ENCODE measurements around the gene MTERF4. TPM values are rescaled to one million over a fixed set of nuclear protein-coding genes. Genes with fewer than 3 reads are reported as not detected.

Gene MTERF4
- total and polyA plus RNA-seq, 7 donors, result 27.3 to 48.0 (median 32.8) TPM

DNA sequence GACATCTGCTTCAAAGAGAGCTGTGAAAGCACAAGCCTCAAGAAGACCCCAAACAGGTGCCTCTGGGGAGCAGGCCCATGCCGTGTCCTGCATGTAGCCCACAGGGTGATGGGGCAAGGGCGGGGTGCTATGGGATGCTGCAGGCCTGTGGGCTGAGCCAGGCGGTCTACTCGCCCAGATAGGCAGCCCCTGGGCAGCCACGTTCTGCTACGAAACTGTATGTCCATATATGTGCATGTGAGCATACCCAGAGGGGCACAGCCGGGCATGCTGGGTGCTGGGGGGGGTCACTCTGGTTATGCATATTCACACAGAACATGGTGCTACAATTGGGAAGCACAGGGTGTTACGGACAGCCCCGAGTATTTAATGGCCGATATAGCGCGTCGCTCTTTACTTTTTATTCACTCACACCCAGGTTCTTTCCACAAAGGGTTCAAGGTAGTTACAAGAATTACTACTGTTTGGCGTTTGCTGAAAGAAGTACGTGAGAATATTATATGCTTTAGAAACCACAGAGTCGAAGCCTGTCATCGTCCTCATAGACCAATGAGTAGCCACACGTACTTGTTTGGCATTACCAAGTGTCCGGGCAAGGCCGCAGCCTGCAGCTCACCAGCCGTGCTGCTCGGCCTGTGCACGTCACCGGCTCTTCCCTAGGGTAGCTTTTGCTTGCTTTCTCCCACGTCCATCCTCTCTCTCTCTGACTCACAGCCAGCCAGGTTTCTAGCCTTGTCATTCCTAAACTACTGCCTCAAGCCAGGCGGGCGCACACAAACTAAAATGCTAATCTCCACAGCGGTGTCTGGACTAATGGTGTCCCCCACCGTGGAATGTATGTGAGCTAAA lies 14.4 kb downstream of the MTERF4 start:
- Histone ChIP-seq H3K27ac (no peak overlapping the region), H3K4me1 (peaks cover 7% of the 10 kb centered on the region), H3K36me3 (ENCODE audit: insufficient read depth in 1 of 2, low read depth in 1 of 2) (peaks cover 18 to 82% of the 10 kb centered on the region in 2 donors), H3K27me3 (ENCODE audit: insufficient read depth in 3 of 3, low read length in 2 of 3) (no peaks in the 10 kb centered on the region), H3K4me3 (no peak overlapping the region), H3K9me3 (no peaks in the 10 kb centered on the region)
- ATAC-seq (no peak), DNase-seq (peak in 1 of 2 donors; percentile 46)
- no peak for TF ChIP-seq CTCF (IDR thresholded peaks at IDR 0.05)
- WGBS, 3 donors, result 92 to 94% (median 92%) methylated on average over 29 of the region's 29 CpGs
- intact Hi-C loops (cut with DNase I), result loop anchor here in 1 of 2 donors (10.0 kb wide), 1 partner anchor 233 kb away; no protein-coding TSS in a partner anchor

DNA sequence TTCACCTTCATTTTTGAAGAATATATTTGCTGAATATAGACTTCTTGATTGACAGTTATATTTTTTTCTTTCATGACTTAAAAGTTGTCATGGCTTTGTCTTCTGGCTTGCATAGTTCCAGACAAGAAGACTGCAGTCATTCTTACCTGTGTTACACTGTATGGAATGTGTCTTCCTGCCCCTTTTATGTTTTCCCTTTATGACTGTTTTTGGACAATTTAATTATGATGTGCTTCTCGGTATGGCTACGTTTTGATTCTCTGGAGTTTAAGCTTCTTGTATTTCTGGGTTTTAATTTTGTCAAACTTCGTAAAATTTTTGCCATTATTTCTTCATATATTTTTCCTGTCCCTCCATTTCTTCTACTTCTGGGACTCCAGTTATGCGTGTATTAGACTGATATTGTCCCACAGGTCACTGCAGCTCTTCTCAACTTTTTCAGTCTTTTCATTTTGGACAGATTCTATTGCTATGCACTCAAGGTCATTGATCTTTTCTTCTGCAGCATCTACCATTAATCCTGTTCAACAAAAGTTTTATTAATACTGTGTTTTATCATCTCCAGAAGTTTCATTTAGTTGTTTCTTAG lies 17.1 kb downstream of the MTERF4 start:
- no peaks in the 10 kb centered on the region for H3K9me3 ChIP-seq
- ATAC-seq (no peak), DNase-seq (no peak)
- no peaks in the 10 kb centered on the region for H3K27me3 ChIP-seq (ENCODE audit: insufficient read depth in 3 of 3, low read length in 2 of 3)
- H3K4me3 ChIP-seq, result no peak overlapping the region
- no peak overlapping the region for H3K27ac ChIP-seq
- no peaks in the 10 kb centered on the region for H3K4me1 ChIP-seq
- intact Hi-C loops (cut with DNase I), result loop anchor here in 1 of 2 donors (5.0 to 10.0 kb wide), 2 partner anchors 147 to 230 kb away; no protein-coding TSS in a partner anchor
- peaks cover 18 to 61% of the 10 kb centered on the region in 2 donors for H3K36me3 ChIP-seq (ENCODE audit: insufficient read depth in 1 of 2, low read depth in 1 of 2)
- 89 to 95% (median 95%) methylated on average over 4 of the region's 4 CpGs for WGBS, 3 donors
- no peak for TF ChIP-seq CTCF (IDR thresholded peaks at IDR 0.05)

GRCh38 chr2:241083091-241083415 lies 19.0 kb downstream of the MTERF4 start:
- no peak for TF ChIP-seq CTCF (IDR thresholded peaks at IDR 0.05)
- Histone ChIP-seq H3K36me3 (ENCODE audit: insufficient read depth in 1 of 2, low read depth in 1 of 2) (peaks cover 6 to 42% of the 10 kb centered on the region in 2 donors), H3K27ac (no peak overlapping the region), H3K27me3 (ENCODE audit: insufficient read depth in 3 of 3, low read length in 2 of 3) (no peaks in the 10 kb centered on the region), H3K4me3 (no peak overlapping the region), H3K4me1 (no peaks in the 10 kb centered on the region), H3K9me3 (no peaks in the 10 kb centered on the region)
- peak in 3 of 4 donors; percentile 1 to 5 (median 1) for ATAC-seq
- intact Hi-C loops (cut with DNase I), result loop anchor here in 1 of 2 donors (5.0 to 10.0 kb wide), 2 partner anchors 149 to 228 kb away; no protein-coding TSS in a partner anchor
- no peak for DNase-seq
- WGBS, 3 donors, result 61 to 88% (median 69%) methylated on average over 5 of the region's 5 CpGs

GRCh38 chr2:241082341-241083090 lies 19.6 kb downstream of the MTERF4 start:
- ATAC-seq, result peak in 2 of 4 donors; percentile 1
- H3K4me1 ChIP-seq, result no peaks in the 10 kb centered on the region
- no peak for DNase-seq
- TF ChIP-seq CTCF (IDR thresholded peaks at IDR 0.05), result no peak
- H3K36me3 ChIP-seq (ENCODE audit: insufficient read depth in 1 of 2, low read depth in 1 of 2), result peaks cover 6 to 37% of the 10 kb centered on the region in 2 donors
- H3K27me3 ChIP-seq (ENCODE audit: insufficient read depth in 3 of 3, low read length in 2 of 3), result no peaks in the 10 kb centered on the region
- WGBS, 3 donors, result 75 to 81% (median 76%) methylated on average over 14 of the region's 14 CpGs
- no peaks in the 10 kb centered on the region for H3K9me3 ChIP-seq
- intact Hi-C loops (cut with DNase I), result loop anchor here in 1 of 2 donors (5.0 to 10.0 kb wide), 2 partner anchors 150 to 228 kb away; no protein-coding TSS in a partner anchor
- H3K27ac ChIP-seq, result no peak overlapping the region
- H3K4me3 ChIP-seq, result no peak overlapping the region
